ENCODE data around the gene FES.

DNA sequence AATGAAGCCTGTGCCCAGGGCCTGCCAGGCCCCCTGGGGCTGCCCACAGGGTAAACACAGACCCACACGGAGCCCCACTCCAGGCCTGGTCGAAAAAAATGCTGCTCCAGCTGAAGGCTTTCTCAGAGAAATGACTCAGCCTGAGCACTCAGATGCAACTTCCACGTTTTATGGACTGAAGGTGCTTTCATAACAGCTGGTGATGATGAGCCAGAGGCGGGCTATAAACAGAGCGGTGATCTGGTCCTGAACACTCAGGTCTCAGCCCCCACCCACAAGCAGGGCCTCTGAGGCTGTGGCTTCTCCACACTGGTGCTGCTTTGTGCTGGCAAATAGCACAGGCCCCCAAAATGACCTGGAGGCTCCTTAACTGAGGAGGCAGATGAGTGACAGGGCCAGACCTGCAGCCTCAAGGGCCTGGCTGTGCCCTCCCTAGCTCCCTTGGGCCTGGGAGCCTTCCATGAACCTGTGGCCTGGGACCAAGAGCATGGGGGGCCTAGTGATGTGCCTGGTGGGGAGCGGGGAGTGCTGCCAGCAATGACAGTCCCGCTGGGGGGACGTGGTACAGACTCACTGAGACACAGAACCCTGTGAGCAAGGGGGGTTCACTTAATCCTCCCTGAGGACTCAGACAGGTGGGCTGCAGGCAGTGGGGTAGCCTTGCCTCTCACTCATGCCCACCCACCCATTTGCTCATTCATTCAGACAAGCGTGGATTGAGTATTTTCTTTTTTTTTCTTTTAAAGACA, 38.9 kb upstream of the FES start:
- TF ChIP-seq CTCF (IDR thresholded peaks at IDR 0.05): no peak
- no peak for TF ChIP-seq POLR2A (IDR thresholded peaks at IDR 0.05)
